Sigmoid colon (tissue), 4 donors: ENCODE measurements around the gene TNNI3K.

Experiments used
- EP300 ChIP-seq, 4 donors: sonication (generic); formaldehyde crosslinking; IDR thresholded peaks; one replicate each; pipeline ENCODE4 v1.6.1; 2017; ENCODE audit warnings: antibody characterized with exemption in 4 of 4
- POLR2A ChIP-seq, 2 donors: fragments of 450-650 bp; IDR thresholded peaks; one replicate each; pipeline ENCODE4 v1.6.1; 2016; ENCODE audit warnings: antibody characterized with exemption in 2 of 2, mild to moderate bottlenecking in 2 of 2, moderate library complexity in 2 of 2
- POLR2AphosphoS5 ChIP-seq, 4 donors: sonication (generic); formaldehyde crosslinking; IDR thresholded peaks; one replicate each; pipeline ENCODE4 v1.6.1; 2017; ENCODE audit warnings: antibody characterized with exemption in 4 of 4
- TF ChIP-seq, protein P1 (sequence below), 4 experiments: fragments of 450-650 bp in 3 of 4; fragments of 200-600 bp in 1 of 4; IDR thresholded peaks; one replicate each; pipeline ENCODE4 v1.5.1; 2016 to 2019; ENCODE audit warnings: antibody characterized with exemption in 4 of 4, mild to moderate bottlenecking in 3 of 4, moderate library complexity in 2 of 4

DNA sequence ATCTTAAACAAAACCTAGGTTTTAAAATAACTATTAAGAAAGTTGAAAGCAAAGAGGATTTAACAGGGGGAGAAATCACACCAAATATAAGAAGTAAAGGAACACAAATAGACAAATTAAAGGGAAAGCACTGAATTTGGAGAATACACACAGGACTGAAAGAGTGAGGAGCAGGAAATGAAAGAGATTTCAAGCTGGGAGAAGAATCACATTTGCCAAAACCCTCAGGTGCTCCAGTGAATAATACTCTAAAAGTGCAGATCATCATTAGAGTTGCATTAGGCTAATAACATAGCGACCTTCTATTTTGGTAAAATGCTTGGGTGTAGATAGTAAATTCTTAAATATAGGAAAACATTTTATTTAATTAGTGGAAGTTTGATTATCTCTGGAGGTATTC, 127.5 kb downstream of the TNNI3K start:
- no peak for TF ChIP-seq POLR2A (IDR thresholded peaks at IDR 0.05)
- TF ChIP-seq, protein P1, sequence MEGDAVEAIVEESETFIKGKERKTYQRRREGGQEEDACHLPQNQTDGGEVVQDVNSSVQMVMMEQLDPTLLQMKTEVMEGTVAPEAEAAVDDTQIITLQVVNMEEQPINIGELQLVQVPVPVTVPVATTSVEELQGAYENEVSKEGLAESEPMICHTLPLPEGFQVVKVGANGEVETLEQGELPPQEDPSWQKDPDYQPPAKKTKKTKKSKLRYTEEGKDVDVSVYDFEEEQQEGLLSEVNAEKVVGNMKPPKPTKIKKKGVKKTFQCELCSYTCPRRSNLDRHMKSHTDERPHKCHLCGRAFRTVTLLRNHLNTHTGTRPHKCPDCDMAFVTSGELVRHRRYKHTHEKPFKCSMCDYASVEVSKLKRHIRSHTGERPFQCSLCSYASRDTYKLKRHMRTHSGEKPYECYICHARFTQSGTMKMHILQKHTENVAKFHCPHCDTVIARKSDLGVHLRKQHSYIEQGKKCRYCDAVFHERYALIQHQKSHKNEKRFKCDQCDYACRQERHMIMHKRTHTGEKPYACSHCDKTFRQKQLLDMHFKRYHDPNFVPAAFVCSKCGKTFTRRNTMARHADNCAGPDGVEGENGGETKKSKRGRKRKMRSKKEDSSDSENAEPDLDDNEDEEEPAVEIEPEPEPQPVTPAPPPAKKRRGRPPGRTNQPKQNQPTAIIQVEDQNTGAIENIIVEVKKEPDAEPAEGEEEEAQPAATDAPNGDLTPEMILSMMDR (IDR thresholded peaks at IDR 0.05), result no peak
- no peak for TF ChIP-seq POLR2AphosphoS5 (IDR thresholded peaks at IDR 0.05)
- no peak for TF ChIP-seq EP300 (IDR thresholded peaks at IDR 0.05)
